Ascending aorta (tissue), 2 donors: ENCODE results near the gene RTN3. TPM values are rescaled to one million over a fixed set of nuclear protein-coding genes. Genes with fewer than 3 reads are reported as not detected.
A peak's percentile ranks its signal among the peaks of the same experiment; 100 is the strongest.
"Not testable (repeated sequence)": the region's sequence is repeated elsewhere in the genome, so short reads cannot be mapped to it uniquely, and the experiment has no call there.

Experiments
- DNase-seq, 2 donors: peaks; one replicate each; pipeline ENCODE4 v3.0.0-alpha.2; 2019; ENCODE audit warnings: low spot score in 2 of 2
- H3K27ac ChIP-seq, 2 donors: fragments of 200-600 bp; sonication (generic); one replicate each; pipeline ENCODE4 v1.5.1; 2016 to 2017; ENCODE audit warnings: mild to moderate bottlenecking in 1 of 2
- H3K27me3 ChIP-seq: fragments of 200-600 bp; sonication (generic); one replicate; pipeline ENCODE4 v1.5.1; 2017
- H3K36me3 ChIP-seq, 2 donors: fragments of 200-600 bp; sonication (generic); one replicate each; pipeline ENCODE4 v1.5.1; 2016
- H3K4me1 ChIP-seq, 2 donors: fragments of 200-600 bp; sonication (generic); one replicate each; pipeline ENCODE4 v1.5.1; 2016 to 2017; ENCODE audit warnings: mild to moderate bottlenecking in 1 of 2
- H3K4me3 ChIP-seq, 2 donors: fragments of 200-600 bp; sonication (generic); one replicate each; pipeline ENCODE4 v1.5.1; 2016 to 2017; ENCODE audit warnings: mild to moderate bottlenecking in 1 of 2
- H3K9me3 ChIP-seq, 2 donors: fragments of 200-600 bp; sonication (generic); one replicate each; pipeline ENCODE4 v1.5.1; 2016
- intact Hi-C: fragments of 100-400 bp; cut with DNase I; formaldehyde crosslinking; loops from one replicate; pipeline ENCODE4 v1.15.1; 2023
- total RNA-seq: library from RNA; depleted of rRNA; stranded (reverse); fragments of >200 nt; gene quantifications from one replicate; pipeline ENCODE4 v1.1.0, GENCODE V29; 2016
- TF ChIP-seq, protein P1 (sequence below), 3 experiments: fragments of 200-600 bp in 2 of 3; fragments of 450-650 bp in 1 of 3; sonication (generic) in 2 of 3; IDR thresholded peaks; one replicate each; pipeline ENCODE4 v1.5.1; 2016 to 2019; ENCODE audit warnings: antibody characterized with exemption in 3 of 3, mild to moderate bottlenecking in 1 of 3, moderate library complexity in 1 of 3

RTN3 gene, protein sequence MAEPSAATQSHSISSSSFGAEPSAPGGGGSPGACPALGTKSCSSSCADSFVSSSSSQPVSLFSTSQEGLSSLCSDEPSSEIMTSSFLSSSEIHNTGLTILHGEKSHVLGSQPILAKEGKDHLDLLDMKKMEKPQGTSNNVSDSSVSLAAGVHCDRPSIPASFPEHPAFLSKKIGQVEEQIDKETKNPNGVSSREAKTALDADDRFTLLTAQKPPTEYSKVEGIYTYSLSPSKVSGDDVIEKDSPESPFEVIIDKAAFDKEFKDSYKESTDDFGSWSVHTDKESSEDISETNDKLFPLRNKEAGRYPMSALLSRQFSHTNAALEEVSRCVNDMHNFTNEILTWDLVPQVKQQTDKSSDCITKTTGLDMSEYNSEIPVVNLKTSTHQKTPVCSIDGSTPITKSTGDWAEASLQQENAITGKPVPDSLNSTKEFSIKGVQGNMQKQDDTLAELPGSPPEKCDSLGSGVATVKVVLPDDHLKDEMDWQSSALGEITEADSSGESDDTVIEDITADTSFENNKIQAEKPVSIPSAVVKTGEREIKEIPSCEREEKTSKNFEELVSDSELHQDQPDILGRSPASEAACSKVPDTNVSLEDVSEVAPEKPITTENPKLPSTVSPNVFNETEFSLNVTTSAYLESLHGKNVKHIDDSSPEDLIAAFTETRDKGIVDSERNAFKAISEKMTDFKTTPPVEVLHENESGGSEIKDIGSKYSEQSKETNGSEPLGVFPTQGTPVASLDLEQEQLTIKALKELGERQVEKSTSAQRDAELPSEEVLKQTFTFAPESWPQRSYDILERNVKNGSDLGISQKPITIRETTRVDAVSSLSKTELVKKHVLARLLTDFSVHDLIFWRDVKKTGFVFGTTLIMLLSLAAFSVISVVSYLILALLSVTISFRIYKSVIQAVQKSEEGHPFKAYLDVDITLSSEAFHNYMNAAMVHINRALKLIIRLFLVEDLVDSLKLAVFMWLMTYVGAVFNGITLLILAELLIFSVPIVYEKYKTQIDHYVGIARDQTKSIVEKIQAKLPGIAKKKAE
- total RNA-seq = 49.5 TPM

DNA sequence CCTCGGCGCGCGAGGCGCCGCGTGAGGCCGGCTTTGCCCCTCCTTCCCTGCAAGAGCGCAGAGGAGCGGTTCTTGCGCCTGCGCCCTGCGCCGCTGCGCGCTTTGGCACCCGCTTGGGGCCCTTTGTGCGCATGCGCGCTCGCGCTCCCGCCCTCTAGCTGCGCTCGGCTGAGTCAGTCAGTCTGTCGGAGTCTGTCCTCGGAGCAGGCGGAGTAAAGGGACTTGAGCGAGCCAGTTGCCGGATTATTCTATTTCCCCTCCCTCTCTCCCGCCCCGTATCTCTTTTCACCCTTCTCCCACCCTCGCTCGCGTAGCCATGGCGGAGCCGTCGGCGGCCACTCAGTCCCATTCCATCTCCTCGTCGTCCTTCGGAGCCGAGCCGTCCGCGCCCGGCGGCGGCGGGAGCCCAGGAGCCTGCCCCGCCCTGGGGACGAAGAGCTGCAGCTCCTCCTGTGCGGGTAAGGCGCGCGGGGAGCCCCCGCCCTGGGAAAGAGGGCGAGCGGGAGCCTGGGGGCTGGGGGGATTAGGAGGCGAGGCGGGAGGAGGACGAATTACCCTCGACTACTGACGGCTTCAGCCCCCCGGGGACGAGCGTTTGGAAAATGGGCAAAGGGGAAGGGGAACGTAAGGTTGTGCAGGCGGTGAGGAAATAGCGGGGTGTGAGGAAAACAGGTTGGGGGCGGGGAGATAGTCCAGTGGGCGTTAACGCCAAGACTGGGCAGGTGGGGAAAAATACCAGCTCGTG, at the start of gene RTN3:
TSS of gene RTN3 (plus strand) at position 180 of the 745 bp plus-strand sequence. CDS start at position 317, 137 bp downstream.
- peak within 1 kb of the TSS; percentile 91 to 96 for H3K27ac ChIP-seq
- intact Hi-C loops = loop anchor here (1.0 to 10.0 kb wide), 4 partner anchors 10 to 263 kb away; partner anchors contain the start of gene ATL3
- no peaks in the 10 kb centered on the region for H3K36me3 ChIP-seq
- H3K9me3 ChIP-seq = no peaks in the 10 kb centered on the region
- peak; percentile 84 to 98 for DNase-seq
- TF ChIP-seq, protein P1, sequence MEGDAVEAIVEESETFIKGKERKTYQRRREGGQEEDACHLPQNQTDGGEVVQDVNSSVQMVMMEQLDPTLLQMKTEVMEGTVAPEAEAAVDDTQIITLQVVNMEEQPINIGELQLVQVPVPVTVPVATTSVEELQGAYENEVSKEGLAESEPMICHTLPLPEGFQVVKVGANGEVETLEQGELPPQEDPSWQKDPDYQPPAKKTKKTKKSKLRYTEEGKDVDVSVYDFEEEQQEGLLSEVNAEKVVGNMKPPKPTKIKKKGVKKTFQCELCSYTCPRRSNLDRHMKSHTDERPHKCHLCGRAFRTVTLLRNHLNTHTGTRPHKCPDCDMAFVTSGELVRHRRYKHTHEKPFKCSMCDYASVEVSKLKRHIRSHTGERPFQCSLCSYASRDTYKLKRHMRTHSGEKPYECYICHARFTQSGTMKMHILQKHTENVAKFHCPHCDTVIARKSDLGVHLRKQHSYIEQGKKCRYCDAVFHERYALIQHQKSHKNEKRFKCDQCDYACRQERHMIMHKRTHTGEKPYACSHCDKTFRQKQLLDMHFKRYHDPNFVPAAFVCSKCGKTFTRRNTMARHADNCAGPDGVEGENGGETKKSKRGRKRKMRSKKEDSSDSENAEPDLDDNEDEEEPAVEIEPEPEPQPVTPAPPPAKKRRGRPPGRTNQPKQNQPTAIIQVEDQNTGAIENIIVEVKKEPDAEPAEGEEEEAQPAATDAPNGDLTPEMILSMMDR (IDR thresholded peaks at IDR 0.05) = no peak
- H3K4me1 ChIP-seq = peaks cover 0 to 3% of the 10 kb centered on the region in 2 donors
- H3K27me3 ChIP-seq = no peaks in the 10 kb centered on the region
- H3K4me3 ChIP-seq = peak within 1 kb of the TSS; percentile 76 to 88

DNA sequence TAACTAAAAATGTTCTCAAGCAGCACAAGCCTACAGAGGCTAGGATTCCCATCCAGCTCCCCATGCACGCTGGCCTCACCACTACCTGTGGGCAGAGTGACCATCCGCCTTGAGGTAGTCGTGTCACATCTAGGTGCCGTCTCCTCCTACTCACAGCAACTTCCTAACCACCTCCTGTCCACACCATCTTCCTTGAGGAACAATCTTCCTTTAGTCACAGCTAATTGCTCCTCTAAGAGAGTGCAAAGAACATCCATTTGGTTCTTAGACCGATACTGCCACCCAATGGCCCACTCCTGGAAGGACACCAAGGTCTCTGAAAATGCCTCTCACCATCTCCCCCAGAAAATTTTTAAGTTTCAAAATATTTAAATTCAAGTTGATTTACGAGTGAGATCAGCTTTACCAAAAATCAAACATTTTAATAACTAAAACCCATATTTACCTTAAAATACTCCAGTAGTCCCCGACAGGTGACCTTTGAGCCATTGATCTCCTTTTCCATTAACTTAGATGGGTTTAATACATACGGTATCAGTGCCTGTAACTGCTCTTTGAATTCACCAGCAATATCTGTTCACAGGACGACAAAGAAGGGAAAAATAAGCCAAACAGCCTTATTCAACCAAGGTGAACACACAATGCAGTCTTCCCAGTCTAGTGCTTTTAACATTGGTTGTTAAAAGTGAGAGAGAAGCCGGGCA, 45.4 kb upstream of the RTN3 start:
- no peak for DNase-seq
- H3K9me3 ChIP-seq = no peaks in the 10 kb centered on the region
- H3K27ac ChIP-seq = no peak overlapping the region
- H3K27me3 ChIP-seq = no peaks in the 10 kb centered on the region
- intact Hi-C loops = loop anchor here (2.0 kb wide), 2 partner anchors 21 to 157 kb away; partner anchors contain the start of gene PLAAT3
- no peaks in the 10 kb centered on the region for H3K4me1 ChIP-seq
- peaks cover 49 to 64% of the 10 kb centered on the region in 2 donors for H3K36me3 ChIP-seq
- TF ChIP-seq, protein P1 (IDR thresholded peaks at IDR 0.05) = peak; percentile 54 to 74 (median 60)
- no peak overlapping the region for H3K4me3 ChIP-seq

DNA sequence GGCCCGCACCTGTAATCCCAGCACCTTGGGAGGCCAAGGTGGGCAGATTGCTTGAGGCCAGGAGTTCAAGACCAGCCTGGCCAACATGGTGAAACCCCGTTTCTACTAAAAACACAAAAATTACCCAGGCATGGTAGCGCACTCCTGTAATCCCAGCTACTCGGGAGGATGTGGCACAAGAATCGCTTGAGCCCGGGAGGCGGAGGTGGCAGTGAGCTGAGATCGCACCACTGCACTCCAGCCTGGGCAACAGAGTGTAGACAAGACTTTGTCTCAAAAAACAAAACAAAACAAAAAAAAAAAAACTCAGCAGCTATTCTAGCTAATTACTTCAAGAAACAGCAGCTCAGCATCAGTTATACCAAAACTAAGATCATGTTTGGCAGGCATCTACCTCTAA, 42.9 kb upstream of the RTN3 start:
- H3K4me1 ChIP-seq, intact Hi-C loops, H3K27ac ChIP-seq, H3K4me3 ChIP-seq, H3K27me3 ChIP-seq, DNase-seq, H3K9me3 ChIP-seq: not testable (repeated sequence)
- H3K36me3 ChIP-seq = peaks cover 56 to 62% of the 10 kb centered on the region in 2 donors

DNA sequence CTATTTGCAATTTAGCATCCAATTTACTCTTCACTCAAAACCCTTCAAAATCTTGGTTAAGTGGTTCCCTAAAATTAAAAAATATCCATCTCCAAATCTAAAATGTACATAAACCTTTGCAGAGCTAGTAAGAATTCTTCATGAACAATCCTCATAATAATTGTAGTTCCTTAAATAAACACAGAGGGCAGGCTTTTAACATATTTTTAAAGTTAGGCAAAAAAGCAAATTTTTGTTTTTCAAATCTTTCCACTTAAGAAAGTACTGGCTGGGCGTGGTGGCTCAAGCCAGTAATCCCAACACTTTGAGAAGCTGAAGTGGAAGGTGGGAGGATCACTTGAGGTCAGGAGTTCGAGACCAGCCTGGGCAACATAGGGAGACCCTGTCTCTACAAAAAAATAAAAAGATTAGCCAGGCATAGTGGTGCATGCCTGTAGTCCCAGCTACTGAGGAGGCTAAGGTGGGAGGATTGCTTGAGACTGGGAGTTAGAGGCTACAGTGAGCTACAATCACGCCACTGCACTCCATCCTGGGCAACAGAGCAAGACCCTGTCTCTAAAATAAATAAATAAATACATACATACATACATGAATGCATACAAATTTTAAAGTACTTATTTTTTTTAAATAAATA, 42.0 kb upstream of the RTN3 start:
- H3K36me3 ChIP-seq = peaks cover 60 to 64% of the 10 kb centered on the region in 2 donors
- TF ChIP-seq, protein P1 (IDR thresholded peaks at IDR 0.05) = peak; percentile 13 to 51 (median 39)
- no peak overlapping the region for H3K27ac ChIP-seq
- H3K4me3 ChIP-seq = no peak overlapping the region
- H3K4me1 ChIP-seq = no peaks in the 10 kb centered on the region
- intact Hi-C loops = loop anchor here (1.0 kb wide), 1 partner anchor 99 kb away; no protein-coding TSS in a partner anchor
- H3K9me3 ChIP-seq = no peaks in the 10 kb centered on the region
- no peak for DNase-seq
- H3K27me3 ChIP-seq = no peaks in the 10 kb centered on the region

DNA sequence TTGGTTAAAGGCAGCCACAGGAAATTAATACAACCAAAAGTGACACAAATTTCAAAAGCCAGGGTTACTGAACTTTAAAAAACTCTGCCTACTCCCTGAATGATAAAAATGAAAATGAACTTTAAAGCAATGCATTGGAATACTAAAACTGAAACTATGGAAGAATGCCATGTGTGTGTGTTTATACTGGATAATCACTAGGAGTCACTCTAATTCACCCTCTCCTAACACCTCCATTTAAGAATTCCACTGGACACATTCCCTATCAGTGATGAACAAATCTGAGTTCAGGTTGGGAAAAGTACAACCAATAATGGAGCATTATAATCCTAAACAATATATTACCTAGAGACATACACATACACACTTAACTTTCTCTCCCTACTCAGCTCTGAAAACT, 39.6 kb upstream of the RTN3 start:
- no peak overlapping the region for H3K4me3 ChIP-seq
- no peak for DNase-seq
- TF ChIP-seq, protein P1 (IDR thresholded peaks at IDR 0.05) = no peak
- H3K9me3 ChIP-seq = no peaks in the 10 kb centered on the region
- intact Hi-C loops = no loop called here
- no peak overlapping the region for H3K27ac ChIP-seq
- peaks cover 62 to 65% of the 10 kb centered on the region in 2 donors for H3K36me3 ChIP-seq
- H3K4me1 ChIP-seq = no peaks in the 10 kb centered on the region
- no peaks in the 10 kb centered on the region for H3K27me3 ChIP-seq
